A549 (cell line): ENCODE data around the gene TMEM120A. TPM values are rescaled to one million over a fixed set of nuclear protein-coding genes. Genes with fewer than 3 reads are reported as not detected.

Source experiments
- ATAC-seq, 2 experiments: fragments of 200-7000 bp in 1 of 2; fragments of >200 bp in 1 of 2; cut with Nextera tagmentation in 1 of 2; cut with Tn5 transposase in 1 of 2; 3 replicates each; pipeline versions ENCODE4 v1.8.0 to v1.9.1; 2018 to 2020; ENCODE audit warnings: mild to moderate bottlenecking in 1 of 2, moderate library complexity in 1 of 2
- CTCF ChIA-PET: fragments of 300-600 bp; sonication (Branson Sonifier 250); formaldehyde crosslinking; extraction: SDS; loops from one replicate; lab custom pipeline; 2021; ENCODE audit warnings: antibody characterized with exemption, inconsistent platforms; lab: Yijun Ruan, JAX
- POLR2A ChIA-PET: fragments of 350-600 bp; formaldehyde crosslinking; extraction: SDS; loops from one replicate; lab custom pipeline; 2021; ENCODE audit warnings: antibody characterized with exemption, inconsistent platforms; lab: Yijun Ruan, JAX
- DNase-seq, 2 experiments: peaks; one replicate each; pipeline versions ENCODE4 v3.0.0 to v3.0.0-alpha.2; 2011 to 2016; ENCODE audit warnings: low read depth in 1 of 2, low spot score in 1 of 2
- FAIRE-seq: peaks from 2 replicates; lab custom pipeline; 2011; peaks lifted over from hg19 to GRCh38; lab: Jason Lieb, UNC
- H3K27ac ChIP-seq, 2 experiments: fragments of >200 bp; sonication (Bioruptor Twin); formaldehyde crosslinking; 3 replicates each; pipeline ENCODE4 v1.5.1; 2016 to 2017
- H3K4me1 ChIP-seq: fragments of >200 bp; sonication (Bioruptor Twin); formaldehyde crosslinking; 3 replicates; pipeline ENCODE4 v1.6.1; 2016
- H3K4me2 ChIP-seq: fragments of >200 bp; sonication (Bioruptor Twin); formaldehyde crosslinking; 3 replicates; pipeline ENCODE4 v1.6.1; 2016
- H3K4me3 ChIP-seq: fragments of >200 bp; sonication (Bioruptor Twin); formaldehyde crosslinking; 3 replicates; pipeline ENCODE4 v1.5.1; 2016
- H3K9me3 ChIP-seq: fragments of >200 bp; sonication (Bioruptor Twin); formaldehyde crosslinking; 3 replicates; pipeline ENCODE4 v1.6.1; 2016
- ATOH8 ChIP-seq: fragments of 250-450 bp; sonication (Bioruptor Pico); IDR thresholded peaks from 2 replicates; pipeline ENCODE4 v1.5.0; 2020; ENCODE audit warnings: low read depth, mild to moderate bottlenecking, moderate library complexity
- BHLHE40 ChIP-seq: IDR thresholded peaks from 2 replicates; pipeline ENCODE4 v1.6.1; 2012; ENCODE audit warnings: low read depth, low read length, inconsistent platforms
- CBX8 ChIP-seq: fragments of 200-600 bp; sonication (generic); IDR thresholded peaks from 2 replicates; pipeline ENCODE4 v1.6.1; 2016
- CHD2 ChIP-seq: fragments of 150-350 bp; IDR thresholded peaks from 2 replicates; pipeline ENCODE4 v1.6.1; 2014; ENCODE audit warnings: low read length; ENCODE audit not compliant: partially characterized antibody
- ESRRA ChIP-seq: fragments of 150-350 bp; IDR thresholded peaks from 2 replicates; pipeline ENCODE4 v1.6.1; 2014; ENCODE audit warnings: mild to moderate bottlenecking, low read length, borderline replicate concordance
- FOSL2 ChIP-seq, 2 experiments: fragments of 450-650 bp in 1 of 2; fragments of >200 bp in 1 of 2; sonication (Bioruptor Twin) in 1 of 2; formaldehyde crosslinking; IDR thresholded peaks; 2 replicates each; pipeline versions ENCODE4 v1.5.0 to v1.6.1; 2016 to 2020; ENCODE audit warnings: mild to moderate bottlenecking in 1 of 2, moderate library complexity in 1 of 2
- FOXS1 ChIP-seq: fragments of 250-450 bp; sonication (Bioruptor Pico); IDR thresholded peaks from 2 replicates; pipeline ENCODE4 v1.5.0; 2020; ENCODE audit warnings: mild to moderate bottlenecking, moderate library complexity
- GATA3 ChIP-seq: IDR thresholded peaks from 2 replicates; pipeline ENCODE4 v1.6.1; 2012; ENCODE audit warnings: borderline replicate concordance
- HEYL ChIP-seq: fragments of 250-450 bp; sonication (Bioruptor Pico); IDR thresholded peaks from 2 replicates; pipeline ENCODE4 v1.8.0; 2021; ENCODE audit warnings: mild to moderate bottlenecking, moderate library complexity
- HMGXB4 ChIP-seq: fragments of 250-450 bp; sonication (Bioruptor Pico); IDR thresholded peaks from 2 replicates; pipeline ENCODE4 v1.5.0; 2021; ENCODE audit warnings: mild to moderate bottlenecking, moderate library complexity, borderline replicate concordance
- JUN ChIP-seq, 2 experiments: fragments of >200 bp; sonication (Bioruptor Twin); formaldehyde crosslinking; IDR thresholded peaks; 2 replicates in 1 of 2; 3 replicates in 1 of 2; pipeline ENCODE4 v1.6.1; 2016 to 2017
- MAFK ChIP-seq: fragments of 450-650 bp; IDR thresholded peaks from 2 replicates; pipeline ENCODE4 v1.6.1; 2014; ENCODE audit not compliant: partially characterized antibody
- PBX3 ChIP-seq: IDR thresholded peaks from 2 replicates; pipeline ENCODE4 v1.6.1; 2012
- RARB ChIP-seq: fragments of 250-450 bp; sonication (Bioruptor Pico); IDR thresholded peaks from 2 replicates; pipeline ENCODE4 v1.8.0; 2021; ENCODE audit warnings: mild to moderate bottlenecking, moderate library complexity
- RCOR1 ChIP-seq: fragments of 150-350 bp; IDR thresholded peaks from 2 replicates; pipeline ENCODE4 v1.6.1; 2014; ENCODE audit warnings: antibody characterized with exemption, low read length, low read depth
- REST ChIP-seq: fragments of 200-600 bp; sonication (generic); IDR thresholded peaks from 2 replicates; pipeline ENCODE4 v1.6.1; 2016; ENCODE audit warnings: antibody characterized with exemption, mild to moderate bottlenecking, moderate library complexity
- SREBF2 ChIP-seq: fragments of 450-650 bp; IDR thresholded peaks from 2 replicates; pipeline ENCODE4 v1.6.1; 2014; ENCODE audit warnings: mild to moderate bottlenecking, moderate library complexity
- ZC3H11A ChIP-seq: fragments of 450-650 bp; IDR thresholded peaks from 2 replicates; pipeline ENCODE4 v1.6.1; 2014; ENCODE audit warnings: antibody characterized with exemption, mild to moderate bottlenecking
- ZSCAN20 ChIP-seq: fragments of 250-450 bp; sonication (Bioruptor Pico); IDR thresholded peaks from 2 replicates; pipeline ENCODE4 v1.8.0; 2022; ENCODE audit warnings: mild to moderate bottlenecking, moderate library complexity
- whole genome bisulfite sequencing: methylation state at CpG from one replicate; pipeline ENCODE4 v1.1.6; 2017; ENCODE audit errors: missing lambda C conversion rate; 5-methylcytosine and 5-hydroxymethylcytosine counted together
- polyA plus RNA-seq, 4 experiments: library from polyadenylated mRNA; depleted of rRNA in 3 of 4; stranded (reverse); fragments of >200 nt; fragmentation: RNase III in 1 of 4; extraction: RNeasy Plus Mini Kit Qiagen cat#74134 plus additional on column Dnase treatment in 1 of 4; gene quantifications; 2 replicates in 3 of 4; 3 replicates in 1 of 4; pipeline ENCODE4 v1.2.3, GENCODE V29; 2011 to 2017

Gene TMEM120A
- polyA plus RNA-seq, 2 of the 4 experiments (the other 2 are of a cell fraction) = 46.0 to 53.8 TPM

DNA sequence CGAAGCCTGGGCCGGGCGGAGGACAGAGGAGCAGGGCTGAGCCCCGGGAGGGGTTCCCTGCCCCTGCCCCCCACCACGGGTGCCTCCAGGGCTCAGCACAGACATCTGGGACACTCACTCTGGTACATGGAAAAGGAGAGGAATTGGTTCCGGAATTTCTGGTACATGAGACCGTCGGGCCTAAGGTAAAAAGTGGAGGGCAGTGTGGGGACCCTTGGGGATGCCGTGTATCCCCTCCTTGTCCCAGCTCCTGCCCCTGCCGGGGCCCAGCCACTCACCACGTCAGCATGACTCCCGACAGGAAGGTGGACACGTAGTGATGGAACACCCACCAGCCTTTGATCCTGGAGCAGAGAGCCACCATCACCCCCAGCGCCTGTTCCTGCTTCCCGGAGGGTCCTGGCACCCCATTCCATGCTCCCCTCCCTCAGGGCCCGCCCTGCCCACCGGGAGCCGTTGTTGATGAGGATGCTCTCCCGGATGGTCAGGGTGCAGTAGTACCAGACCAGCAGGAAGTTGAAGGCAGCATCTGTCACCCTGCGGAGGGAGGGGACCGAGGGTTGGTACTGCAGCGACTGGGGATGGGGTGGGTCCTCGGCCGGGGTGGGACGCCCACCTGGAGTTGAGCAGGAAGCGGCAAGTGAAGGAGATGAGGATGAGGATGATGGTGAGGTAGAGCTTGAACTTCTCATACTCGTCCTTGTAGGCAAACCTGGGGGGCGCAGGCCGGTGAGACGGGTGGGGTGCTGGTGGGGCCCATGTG lies 6.4 kb downstream of the TMEM120A start:
- no peak for DNase-seq
- Histone ChIP-seq H3K4me3 (no peak overlapping the region), H3K27ac (peak overlapping the region in 1 of 2 experiments; percentile 53; a peak in 2 of 6 replicates), H3K4me2 (no peak overlapping the region), H3K9me3 (no peaks in the 10 kb centered on the region), H3K4me1 (peaks cover 29% of the 10 kb centered on the region)
- TF ChIP-seq REST = no peak
- no peak for TF ChIP-seq ZC3H11A
- no peak for TF ChIP-seq FOSL2 (IDR thresholded peaks at IDR 0.05)
- no peak for TF ChIP-seq FOSL2 (CRISPR knock-in tag; IDR thresholded peaks at IDR 0.05)
- TF ChIP-seq ESRRA = no peak
- no peak for TF ChIP-seq SREBF2
- no peak for TF ChIP-seq HMGXB4 (CRISPR knock-in tag)
- TF ChIP-seq FOXS1 = no peak
- no peak for TF ChIP-seq BHLHE40
- WGBS = 89% methylated on average over 21 of the region's 30 CpGs
- POLR2A ChIA-PET = no interaction called here
- CTCF ChIA-PET = no interaction called here
- no peak for ATAC-seq
- no peak for FAIRE-seq

DNA sequence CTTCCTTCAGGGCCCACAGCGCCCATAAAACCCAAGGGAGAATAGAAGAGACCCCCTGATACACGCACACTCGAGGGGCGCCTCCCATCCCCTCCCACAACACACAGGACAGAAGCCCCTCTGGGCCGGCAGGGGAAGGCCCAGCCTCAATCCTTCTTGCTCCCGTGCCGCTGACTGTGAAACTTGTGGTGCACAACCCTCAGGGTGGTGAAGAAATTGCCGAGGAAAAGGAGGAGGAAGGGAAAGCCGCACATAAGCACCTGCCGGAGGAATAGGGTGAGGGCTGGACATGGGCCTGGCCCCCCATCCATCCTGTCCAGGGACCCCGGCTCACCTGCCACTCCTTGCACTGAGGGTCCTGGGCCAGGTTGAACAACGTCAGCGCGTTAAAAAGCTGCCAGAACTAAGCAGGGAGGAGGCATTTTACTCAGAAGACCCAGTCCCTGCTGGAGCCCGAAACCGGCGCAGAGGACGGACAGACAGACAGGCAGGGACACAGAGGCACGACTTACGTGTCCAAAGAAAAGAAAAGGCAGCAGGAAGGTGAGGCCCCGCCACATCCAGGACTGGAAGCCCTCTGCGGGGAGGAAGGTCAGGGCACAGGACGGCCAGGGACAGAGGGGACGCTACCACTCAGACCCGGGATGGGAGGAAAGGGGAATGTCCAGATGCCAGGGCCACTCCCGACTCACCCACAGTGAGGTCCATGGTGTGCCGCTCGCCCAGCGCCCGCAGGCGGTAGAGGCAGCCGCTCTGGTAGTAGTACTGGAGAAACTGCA lies 7.2 kb downstream of the TMEM120A start:
- POLR2A ChIA-PET = no interaction called here
- H3K4me3 ChIP-seq = no peak overlapping the region
- H3K4me2 ChIP-seq = no peak overlapping the region
- peaks cover 32% of the 10 kb centered on the region for H3K4me1 ChIP-seq
- DNase-seq (no peak), ATAC-seq (no peak), FAIRE-seq (no peak)
- 91% methylated on average over 30 of the region's 32 CpGs for WGBS
- TF ChIP-seq JUN (IDR thresholded peaks at IDR 0.05) (no peak), CBX8 (no peak), ATOH8 (CRISPR knock-in tag) (no peak), GATA3 (no peak), PBX3 (no peak), RCOR1 (no peak), MAFK (no peak), FOSL2 (IDR thresholded peaks at IDR 0.05) (no peak), FOSL2 (CRISPR knock-in tag; IDR thresholded peaks at IDR 0.05) (no peak), RARB (CRISPR knock-in tag) (no peak), ZSCAN20 (CRISPR knock-in tag) (no peak), BHLHE40 (no peak), HEYL (no peak), CHD2 (no peak)
- peak overlapping the region in 1 of 2 experiments; percentile 19; a peak in 2 of 6 replicates for H3K27ac ChIP-seq
- H3K9me3 ChIP-seq = no peaks in the 10 kb centered on the region
- CTCF ChIA-PET = no interaction called here
